Measurements from ENCODE around the gene RPL37A.
A peak's percentile ranks its signal among the peaks of the same experiment; 100 is the strongest.

The RPL37A gene

GRCh38 chr2:216549926-216550690, 51.5 kb downstream of the RPL37A start:
- Histone ChIP-seq H3K9me3 (ENCODE audit: control insufficient read depth, insufficient read depth, low read depth, low read length) (no peaks in the 10 kb centered on the region), H3K4me1 (ENCODE audit: control insufficient read depth, insufficient read depth, low read length) (peaks cover 20% of the 10 kb centered on the region), H3K36me3 (ENCODE audit: control insufficient read depth, insufficient read depth, low read length) (no peaks in the 10 kb centered on the region), H3K27me3 (ENCODE audit: control insufficient read depth, insufficient read depth, low read length) (no peaks in the 10 kb centered on the region), H3K27ac (ENCODE audit: low read depth, low read length) (no peak overlapping the region), H3K9ac (ENCODE audit: low read length) (no peak overlapping the region), H3K4me3 (ENCODE audit: low read depth, low read length) (no peak overlapping the region)

- H3K36me3 ChIP-seq (ENCODE audit: control insufficient read depth, insufficient read depth, low read length), result no peaks in the 10 kb centered on the region
- no peak overlapping the region for H3K4me3 ChIP-seq (ENCODE audit: low read depth, low read length)
- H3K27ac ChIP-seq (ENCODE audit: low read depth, low read length), result no peak overlapping the region
- H3K9me3 ChIP-seq (ENCODE audit: control insufficient read depth, insufficient read depth, low read depth, low read length), result no peaks in the 10 kb centered on the region
- peaks cover 20% of the 10 kb centered on the region for H3K4me1 ChIP-seq (ENCODE audit: control insufficient read depth, insufficient read depth, low read length)
- no peak overlapping the region for H3K9ac ChIP-seq (ENCODE audit: low read length)
- no peaks in the 10 kb centered on the region for H3K27me3 ChIP-seq (ENCODE audit: control insufficient read depth, insufficient read depth, low read length)
Observed at GRCh38 chr2:216551234-216552068, 52.8 kb downstream of the RPL37A start.

- no peak overlapping the region for H3K9ac ChIP-seq (ENCODE audit: low read length)
- no peak overlapping the region for H3K4me3 ChIP-seq (ENCODE audit: low read depth, low read length)
- peaks cover 29% of the 10 kb centered on the region for H3K4me1 ChIP-seq (ENCODE audit: control insufficient read depth, insufficient read depth, low read length)
- no peaks in the 10 kb centered on the region for H3K36me3 ChIP-seq (ENCODE audit: control insufficient read depth, insufficient read depth, low read length)
- no peaks in the 10 kb centered on the region for H3K9me3 ChIP-seq (ENCODE audit: control insufficient read depth, insufficient read depth, low read depth, low read length)
- H3K27ac ChIP-seq (ENCODE audit: low read depth, low read length), result 0 out of 2 replicates have a peak overlapping the region, but pooled peaks have one; percentile 36
- H3K27me3 ChIP-seq (ENCODE audit: control insufficient read depth, insufficient read depth, low read length), result no peaks in the 10 kb centered on the region
Observed at GRCh38 chr2:216553093-216553478, 54.4 kb downstream of the RPL37A start.

Measured in HUES6 (cell line).